ENCODE results near the gene LRRC14B. TPM values are rescaled to one million over a fixed set of nuclear protein-coding genes. Genes with fewer than 3 reads are reported as not detected.

LRRC14B gene
- total RNA-seq, 2 donors from 2014 or later, result 7.7 to 51.0 TPM

DNA sequence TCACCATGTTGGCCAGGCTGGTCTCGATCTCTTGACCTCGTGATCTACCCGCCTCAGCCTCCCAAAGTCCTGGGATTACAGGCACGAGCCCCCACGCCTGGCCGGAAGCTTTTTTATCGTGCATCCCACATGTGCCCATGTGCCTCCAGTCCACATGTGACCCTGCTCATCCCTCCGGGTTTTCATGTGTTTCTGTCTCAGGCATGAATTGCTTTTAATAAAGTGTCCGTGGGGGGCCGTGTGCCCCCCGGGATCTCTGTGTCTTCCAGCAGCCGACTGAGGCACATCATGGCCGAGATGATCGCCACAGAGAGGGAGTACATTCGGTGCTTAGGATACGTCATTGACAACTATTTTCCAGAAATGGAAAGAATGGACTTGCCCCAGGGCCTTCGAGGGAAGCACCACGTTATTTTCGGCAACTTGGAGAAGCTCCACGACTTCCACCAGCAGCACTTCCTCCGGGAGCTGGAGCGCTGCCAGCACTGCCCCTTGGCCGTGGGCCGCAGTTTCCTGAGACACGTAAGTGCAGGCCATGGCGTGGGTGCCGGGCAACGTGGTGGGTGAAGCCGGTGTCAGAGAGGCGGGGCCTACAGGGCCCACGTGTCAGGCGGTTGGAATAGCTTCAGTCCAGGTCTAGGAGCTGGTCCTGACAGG is 22.1 kb upstream of the LRRC14B start:
- peak; percentile 79 for DNase-seq (ENCODE audit: low spot score)
- H3K27ac ChIP-seq, result peak overlapping the region; percentile 46 to 60

DNA sequence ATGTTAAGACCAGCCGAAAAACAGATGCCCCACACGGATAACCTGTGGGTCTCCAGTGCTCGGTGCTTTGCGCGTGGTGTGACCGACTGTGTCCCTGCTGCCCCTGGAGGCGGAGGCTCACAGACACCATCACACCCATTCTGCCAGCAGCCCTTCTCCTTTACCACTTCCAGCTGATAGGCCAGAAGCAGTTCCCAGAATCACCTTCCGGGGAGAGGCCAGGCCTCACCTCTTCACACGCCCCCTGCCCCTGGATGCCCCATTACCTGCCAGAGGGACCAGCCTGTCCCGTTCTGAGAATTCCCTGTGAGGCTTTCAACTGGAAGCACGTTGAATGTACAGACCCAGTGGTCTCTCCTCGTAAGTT is 21.6 kb upstream of the LRRC14B start:
- peaks cover 0 to 16% of the 10 kb centered on the region in 2 donors for H3K4me1 ChIP-seq
- no peaks in the 10 kb centered on the region for H3K27me3 ChIP-seq
- H3K4me3 ChIP-seq, result no peak overlapping the region
- H3K27ac ChIP-seq, result peak overlapping the region; percentile 46 to 60
- DNase-seq (ENCODE audit: low spot score), result no peak
- TF ChIP-seq, protein P1, sequence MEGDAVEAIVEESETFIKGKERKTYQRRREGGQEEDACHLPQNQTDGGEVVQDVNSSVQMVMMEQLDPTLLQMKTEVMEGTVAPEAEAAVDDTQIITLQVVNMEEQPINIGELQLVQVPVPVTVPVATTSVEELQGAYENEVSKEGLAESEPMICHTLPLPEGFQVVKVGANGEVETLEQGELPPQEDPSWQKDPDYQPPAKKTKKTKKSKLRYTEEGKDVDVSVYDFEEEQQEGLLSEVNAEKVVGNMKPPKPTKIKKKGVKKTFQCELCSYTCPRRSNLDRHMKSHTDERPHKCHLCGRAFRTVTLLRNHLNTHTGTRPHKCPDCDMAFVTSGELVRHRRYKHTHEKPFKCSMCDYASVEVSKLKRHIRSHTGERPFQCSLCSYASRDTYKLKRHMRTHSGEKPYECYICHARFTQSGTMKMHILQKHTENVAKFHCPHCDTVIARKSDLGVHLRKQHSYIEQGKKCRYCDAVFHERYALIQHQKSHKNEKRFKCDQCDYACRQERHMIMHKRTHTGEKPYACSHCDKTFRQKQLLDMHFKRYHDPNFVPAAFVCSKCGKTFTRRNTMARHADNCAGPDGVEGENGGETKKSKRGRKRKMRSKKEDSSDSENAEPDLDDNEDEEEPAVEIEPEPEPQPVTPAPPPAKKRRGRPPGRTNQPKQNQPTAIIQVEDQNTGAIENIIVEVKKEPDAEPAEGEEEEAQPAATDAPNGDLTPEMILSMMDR (IDR thresholded peaks at IDR 0.05), result no peak
- no peaks in the 10 kb centered on the region for H3K36me3 ChIP-seq
- H3K9me3 ChIP-seq, result no peaks in the 10 kb centered on the region

More for the DNA sequence above, 22.1 kb upstream of the LRRC14B start:
- Histone ChIP-seq H3K4me3 (no peak overlapping the region), H3K4me1 (peaks cover 0 to 16% of the 10 kb centered on the region in 2 donors), H3K9me3 (no peaks in the 10 kb centered on the region), H3K36me3 (no peaks in the 10 kb centered on the region), H3K27me3 (no peaks in the 10 kb centered on the region)
- TF ChIP-seq, protein P1 (IDR thresholded peaks at IDR 0.05), result no peak

DNA sequence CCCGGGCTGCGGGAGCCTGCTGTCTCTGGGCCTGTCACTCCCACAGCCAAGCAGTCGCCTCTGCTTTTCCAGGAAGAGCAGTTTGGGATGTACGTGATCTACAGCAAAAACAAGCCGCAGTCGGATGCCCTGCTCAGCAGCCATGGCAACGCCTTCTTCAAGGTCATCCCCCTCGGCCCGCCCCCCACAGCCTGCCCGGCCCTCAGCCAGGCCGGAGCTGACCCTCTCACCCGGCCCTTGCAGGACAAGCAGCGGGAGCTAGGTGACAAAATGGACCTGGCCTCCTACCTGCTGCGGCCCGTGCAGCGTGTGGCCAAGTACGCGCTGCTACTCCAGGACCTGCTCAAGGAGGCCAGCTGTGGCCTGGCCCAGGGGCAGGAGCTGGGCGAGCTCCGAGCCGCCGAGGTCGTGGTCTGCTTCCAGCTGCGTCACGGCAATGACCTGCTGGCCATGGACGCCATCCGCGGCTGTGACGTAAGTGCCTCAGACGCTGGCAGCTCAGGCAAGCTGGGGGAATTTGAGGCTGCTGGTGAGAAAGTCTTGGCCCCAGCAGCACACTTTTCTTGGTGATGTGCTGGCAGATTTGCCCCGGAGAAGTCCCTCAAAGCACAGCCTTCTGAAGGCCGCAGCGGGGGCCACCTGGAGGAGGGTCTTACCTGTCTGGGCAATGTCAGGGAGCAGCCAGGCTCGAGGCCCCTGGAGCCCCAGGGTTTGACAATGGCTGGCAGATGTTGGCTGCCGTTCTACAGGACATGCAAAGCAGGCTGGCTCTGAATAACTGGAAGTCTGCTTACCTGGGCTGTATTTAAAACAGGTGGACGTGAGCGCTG is 20.1 kb upstream of the LRRC14B start:
- H3K36me3 ChIP-seq, result no peaks in the 10 kb centered on the region
- H3K4me3 ChIP-seq, result no peak overlapping the region
- H3K27me3 ChIP-seq, result no peaks in the 10 kb centered on the region
- no peak for DNase-seq (ENCODE audit: low spot score)
- TF ChIP-seq, protein P1 (IDR thresholded peaks at IDR 0.05), result no peak
- H3K27ac ChIP-seq, result no peak overlapping the region
- H3K9me3 ChIP-seq, result no peaks in the 10 kb centered on the region
- peaks cover 0 to 16% of the 10 kb centered on the region in 2 donors for H3K4me1 ChIP-seq

DNA sequence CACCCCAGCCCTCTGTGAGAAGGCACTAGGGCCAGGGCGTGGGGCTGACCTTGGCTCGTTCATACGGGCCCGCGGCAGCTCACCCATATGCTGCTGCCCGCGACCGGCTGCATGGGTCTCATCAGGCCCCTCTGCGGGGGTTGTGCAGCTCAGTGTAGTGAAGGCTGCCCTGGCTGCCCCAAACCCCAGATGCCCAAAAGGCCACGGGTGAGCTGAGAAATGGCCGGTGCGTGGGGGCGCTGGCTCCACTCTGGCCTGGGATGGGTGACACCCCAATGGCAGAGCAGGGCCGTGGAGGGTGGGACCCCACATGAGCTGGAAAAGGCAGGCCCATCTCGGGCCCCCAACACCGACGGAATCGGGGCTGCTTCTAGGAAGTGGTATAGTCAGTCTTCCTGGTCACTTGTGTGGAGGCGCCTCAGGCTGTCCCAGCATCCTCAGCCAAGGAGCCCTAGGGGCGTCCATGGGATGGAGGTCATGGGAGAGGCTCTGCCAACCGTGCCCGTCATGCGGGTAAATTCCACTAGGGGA is 19.4 kb upstream of the LRRC14B start:
- H3K27me3 ChIP-seq, result no peaks in the 10 kb centered on the region
- no peaks in the 10 kb centered on the region for H3K36me3 ChIP-seq
- no peak overlapping the region for H3K4me3 ChIP-seq
- H3K4me1 ChIP-seq, result peaks cover 0 to 16% of the 10 kb centered on the region in 2 donors
- DNase-seq (ENCODE audit: low spot score), result no peak
- no peak overlapping the region for H3K27ac ChIP-seq
- TF ChIP-seq, protein P1 (IDR thresholded peaks at IDR 0.05), result no peak
- H3K9me3 ChIP-seq, result no peaks in the 10 kb centered on the region

DNA sequence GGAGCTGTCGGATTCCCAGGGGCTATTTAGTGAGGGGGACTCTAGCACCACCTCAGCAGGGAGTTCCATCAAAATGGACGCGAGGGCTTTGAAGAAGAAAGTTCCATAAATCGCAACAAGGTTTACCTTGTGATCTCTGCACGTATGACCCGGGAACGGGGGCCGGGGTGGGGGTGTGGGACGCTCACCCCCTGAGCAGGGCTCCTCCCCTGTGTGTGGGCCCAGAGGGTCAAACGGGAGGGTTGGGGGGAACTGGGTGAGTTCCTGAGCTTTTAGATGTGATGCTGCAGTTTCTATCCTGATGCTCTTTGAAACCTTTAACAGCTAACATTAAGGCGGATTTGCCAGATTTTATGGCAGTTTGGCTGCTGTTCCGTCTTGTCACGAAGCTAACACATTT is 18.9 kb upstream of the LRRC14B start:
- no peaks in the 10 kb centered on the region for H3K9me3 ChIP-seq
- no peak overlapping the region for H3K4me3 ChIP-seq
- H3K36me3 ChIP-seq, result no peaks in the 10 kb centered on the region
- H3K27me3 ChIP-seq, result no peaks in the 10 kb centered on the region
- H3K27ac ChIP-seq, result no peak overlapping the region
- TF ChIP-seq, protein P1 (IDR thresholded peaks at IDR 0.05), result no peak
- H3K4me1 ChIP-seq, result peaks cover 0 to 16% of the 10 kb centered on the region in 2 donors
- DNase-seq (ENCODE audit: low spot score), result no peak
